GM23338 (cell line): ENCODE results near the gene FUCA1.
"Not testable (repeated sequence)": the region's sequence is repeated elsewhere in the genome, so short reads cannot be mapped to it uniquely, and the experiment has no call there.

Source experiments
- CREB1 ChIP-seq: fragments of 250-450 bp; sonication (Bioruptor Pico); IDR thresholded peaks from 2 replicates; pipeline ENCODE4 v1.5.0; 2020; ENCODE audit warnings: low read depth, mild to moderate bottlenecking, moderate library complexity
- CTCF ChIP-seq, 2 experiments: fragments of 200-600 bp in 1 of 2; sonication (generic) in 1 of 2; conservative IDR thresholded peaks; 2 replicates each; pipeline versions ENCODE4 v1.5.1 to v1.6.1; 2016 to 2017; ENCODE audit warnings: antibody characterized with exemption in 2 of 2, low read depth in 2 of 2, mild to moderate bottlenecking in 2 of 2, moderate library complexity in 1 of 2
- ETS1 ChIP-seq: IDR thresholded peaks from 2 replicates; pipeline ENCODE4 v1.6.1; 2016; ENCODE audit warnings: antibody characterized with exemption
- EZH2 ChIP-seq: fragments of 200-600 bp; sonication (generic); IDR thresholded peaks from one replicate; pipeline ENCODE4 v1.8.0; 2017; ENCODE audit warnings: antibody characterized with exemption, mild to moderate bottlenecking, low read depth; ENCODE audit not compliant: unreplicated experiment
- EZH2phosphoT487 ChIP-seq: fragments of 200-600 bp; sonication (generic); IDR thresholded peaks from one replicate; pipeline ENCODE4 v1.8.1; 2018; ENCODE audit warnings: antibody characterized with exemption; ENCODE audit not compliant: unreplicated experiment
- JUNB ChIP-seq: IDR thresholded peaks from one replicate; pipeline ENCODE4 v1.6.1; 2016; ENCODE audit warnings: antibody characterized with exemption; ENCODE audit not compliant: unreplicated experiment
- NANOG ChIP-seq: IDR thresholded peaks from 2 replicates; pipeline ENCODE4 v1.6.1; 2016; ENCODE audit warnings: antibody characterized with exemption, borderline replicate concordance
- POLR2AphosphoS5 ChIP-seq: IDR thresholded peaks from 2 replicates; pipeline ENCODE4 v1.6.1; 2016; ENCODE audit warnings: antibody characterized with exemption, low read depth
- STAT1 ChIP-seq: IDR thresholded peaks from one replicate; pipeline ENCODE4 v1.6.1; 2016; ENCODE audit warnings: antibody characterized with exemption; ENCODE audit not compliant: unreplicated experiment
- ZNF114 ChIP-seq: fragments of 250-450 bp; sonication (Bioruptor Pico); IDR thresholded peaks from 2 replicates; pipeline ENCODE4 v1.5.0; 2020; ENCODE audit warnings: mild to moderate bottlenecking, moderate library complexity
- ZNF331 ChIP-seq: fragments of 250-450 bp; sonication (Bioruptor Pico); IDR thresholded peaks from 2 replicates; pipeline ENCODE4 v1.5.0; 2020; ENCODE audit warnings: low read depth, mild to moderate bottlenecking, moderate library complexity
- TF ChIP-seq, protein P1 (sequence below): IDR thresholded peaks from one replicate; pipeline ENCODE4 v1.6.1; 2018; ENCODE audit warnings: antibody characterized with exemption; ENCODE audit not compliant: unreplicated experiment

GRCh38 chr1:23847482-23848095 is 20.5 kb downstream of the FUCA1 start:
- not testable (repeated sequence) for TF ChIP-seq CTCF (conservative IDR thresholded peaks at IDR 0.05; ENCODE audit: low read depth in 2 of 2); EZH2; POLR2AphosphoS5; CREB1; JUNB; ETS1; NANOG; EZH2phosphoT487; ZNF114; STAT1; ZNF331 (CRISPR knock-in tag)
- TF ChIP-seq, protein P1, sequence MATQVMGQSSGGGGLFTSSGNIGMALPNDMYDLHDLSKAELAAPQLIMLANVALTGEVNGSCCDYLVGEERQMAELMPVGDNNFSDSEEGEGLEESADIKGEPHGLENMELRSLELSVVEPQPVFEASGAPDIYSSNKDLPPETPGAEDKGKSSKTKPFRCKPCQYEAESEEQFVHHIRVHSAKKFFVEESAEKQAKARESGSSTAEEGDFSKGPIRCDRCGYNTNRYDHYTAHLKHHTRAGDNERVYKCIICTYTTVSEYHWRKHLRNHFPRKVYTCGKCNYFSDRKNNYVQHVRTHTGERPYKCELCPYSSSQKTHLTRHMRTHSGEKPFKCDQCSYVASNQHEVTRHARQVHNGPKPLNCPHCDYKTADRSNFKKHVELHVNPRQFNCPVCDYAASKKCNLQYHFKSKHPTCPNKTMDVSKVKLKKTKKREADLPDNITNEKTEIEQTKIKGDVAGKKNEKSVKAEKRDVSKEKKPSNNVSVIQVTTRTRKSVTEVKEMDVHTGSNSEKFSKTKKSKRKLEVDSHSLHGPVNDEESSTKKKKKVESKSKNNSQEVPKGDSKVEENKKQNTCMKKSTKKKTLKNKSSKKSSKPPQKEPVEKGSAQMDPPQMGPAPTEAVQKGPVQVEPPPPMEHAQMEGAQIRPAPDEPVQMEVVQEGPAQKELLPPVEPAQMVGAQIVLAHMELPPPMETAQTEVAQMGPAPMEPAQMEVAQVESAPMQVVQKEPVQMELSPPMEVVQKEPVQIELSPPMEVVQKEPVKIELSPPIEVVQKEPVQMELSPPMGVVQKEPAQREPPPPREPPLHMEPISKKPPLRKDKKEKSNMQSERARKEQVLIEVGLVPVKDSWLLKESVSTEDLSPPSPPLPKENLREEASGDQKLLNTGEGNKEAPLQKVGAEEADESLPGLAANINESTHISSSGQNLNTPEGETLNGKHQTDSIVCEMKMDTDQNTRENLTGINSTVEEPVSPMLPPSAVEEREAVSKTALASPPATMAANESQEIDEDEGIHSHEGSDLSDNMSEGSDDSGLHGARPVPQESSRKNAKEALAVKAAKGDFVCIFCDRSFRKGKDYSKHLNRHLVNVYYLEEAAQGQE = not testable (repeated sequence)
